ENCODE data around the gene PHF10.

- TF ChIP-seq PATZ1 (CRISPR knock-in tag; IDR thresholded peaks at IDR 0.05; ENCODE audit: borderline replicate concordance): no peak
- TF ChIP-seq GLIS3 (CRISPR knock-in tag; IDR thresholded peaks at IDR 0.05): no peak
- TF ChIP-seq ARNTL (CRISPR knock-in tag; IDR thresholded peaks at IDR 0.05; ENCODE audit: borderline replicate concordance, low read depth): no peak
- no peak for TF ChIP-seq CSDC2 (CRISPR knock-in tag; IDR thresholded peaks at IDR 0.05)
- TF ChIP-seq TCF4 (CRISPR knock-in tag; IDR thresholded peaks at IDR 0.05; ENCODE audit: borderline replicate concordance): no peak
- no peak for TF ChIP-seq SNAI2 (CRISPR knock-in tag; IDR thresholded peaks at IDR 0.05)
- no peak for TF ChIP-seq BACH2 (CRISPR knock-in tag; IDR thresholded peaks at IDR 0.05; ENCODE audit: borderline replicate concordance)
- no peak for TF ChIP-seq RARB (CRISPR knock-in tag; IDR thresholded peaks at IDR 0.05)
- no peak for TF ChIP-seq TSHZ2 (CRISPR knock-in tag; IDR thresholded peaks at IDR 0.05)
Measured at GRCh38 chr6:169752074-169752623, 27.8 kb upstream of the PHF10 start.

Measured in SK-N-SH treated with all-trans-retinoic acid at 6 μM for 48 hours (cell line).